ENCODE results near the gene EMILIN2. TPM values are rescaled to one million over a fixed set of nuclear protein-coding genes. Genes with fewer than 3 reads are reported as not detected.

The EMILIN2 gene
- total and polyA plus RNA-seq, 8 donors, result 2.0 to 120 (median 5.7) TPM

- Histone ChIP-seq H3K27me3 (no peaks in the 10 kb centered on the region), H3K4me3 (no peak overlapping the region), H3K9me3 (no peaks in the 10 kb centered on the region), H3K4me1 (peaks cover 33 to 83% (median 44%) of the 10 kb centered on the region in 4 donors), H3K36me3 (peaks cover 0 to 19% (median 18%) of the 10 kb centered on the region in 4 donors), H3K27ac (peak overlapping the region in 4 of 5 donors; percentile 54 to 84 (median 66))
- no peak for DNase-seq
- TF ChIP-seq POLR2AphosphoS5 (IDR thresholded peaks at IDR 0.05) (no peak), POLR2A (IDR thresholded peaks at IDR 0.05) (no peak), CTCF (IDR thresholded peaks at IDR 0.05) (no peak), EP300 (IDR thresholded peaks at IDR 0.05) (no peak)
- intact Hi-C loops (cut with DNase I; ENCODE audit: low total_unique reads), result no loop called here
- WGBS, 5 donors, result 22 to 45% (median 36%) methylated on average over 2 of the region's 2 CpGs
Measured at GRCh38 chr18:2959341-2959740, 112.5 kb downstream of the EMILIN2 start.

GRCh38 chr18:2960983-2961696 lies 114.3 kb downstream of the EMILIN2 start:
- DNase-seq, result no peak
- Histone ChIP-seq H3K4me3 (peak overlapping the region in 1 of 4 donors; percentile 1), H3K4me1 (peaks cover 33 to 77% (median 41%) of the 10 kb centered on the region in 4 donors), H3K27me3 (no peaks in the 10 kb centered on the region), H3K27ac (peak overlapping the region; percentile 13 to 84 (median 57)), H3K9me3 (no peaks in the 10 kb centered on the region), H3K36me3 (peaks cover 0 to 7% (median 1%) of the 10 kb centered on the region in 4 donors)
- 61 to 79% (median 73%) methylated on average over 7 of the region's 7 CpGs for WGBS, 5 donors
- intact Hi-C loops (cut with DNase I; ENCODE audit: low total_unique reads), result no loop called here
- TF ChIP-seq POLR2AphosphoS5 (IDR thresholded peaks at IDR 0.05) (no peak), POLR2A (IDR thresholded peaks at IDR 0.05) (no peak), EP300 (IDR thresholded peaks at IDR 0.05) (no peak), CTCF (IDR thresholded peaks at IDR 0.05) (no peak)

- peaks cover 33 to 79% (median 44%) of the 10 kb centered on the region in 4 donors for H3K4me1 ChIP-seq
Measured at GRCh38 chr18:2961821-2962220, 115.0 kb downstream of the EMILIN2 start.

GRCh38 chr18:2963048-2963447 lies 116.2 kb downstream of the EMILIN2 start:
- Histone ChIP-seq H3K9me3 (no peaks in the 10 kb centered on the region), H3K36me3 (no peaks in the 10 kb centered on the region), H3K4me3 (no peak overlapping the region), H3K4me1 (peaks cover 36 to 82% (median 51%) of the 10 kb centered on the region in 4 donors), H3K27me3 (no peaks in the 10 kb centered on the region), H3K27ac (peak overlapping the region in 2 of 5 donors; percentile 11 to 40)
- peak in 1 of 2 donors; percentile 58 for DNase-seq
- 71 to 78% (median 77%) methylated on average over 3 of the region's 3 CpGs for WGBS, 5 donors
- TF ChIP-seq CTCF (IDR thresholded peaks at IDR 0.05), result no peak
- TF ChIP-seq POLR2A (IDR thresholded peaks at IDR 0.05), result no peak
- no peak for TF ChIP-seq EP300 (IDR thresholded peaks at IDR 0.05)
- TF ChIP-seq POLR2AphosphoS5 (IDR thresholded peaks at IDR 0.05), result no peak
- intact Hi-C loops (cut with DNase I; ENCODE audit: low total_unique reads), result no loop called here

More at GRCh38 chr18:2961821-2962220, 115.0 kb downstream of the EMILIN2 start:
- TF ChIP-seq POLR2AphosphoS5 (IDR thresholded peaks at IDR 0.05), result no peak
- no peak for TF ChIP-seq POLR2A (IDR thresholded peaks at IDR 0.05)
- no peak for TF ChIP-seq CTCF (IDR thresholded peaks at IDR 0.05)
- no peak for TF ChIP-seq EP300 (IDR thresholded peaks at IDR 0.05)
- WGBS, 5 donors, result 44 to 53% (median 47%) methylated on average over 4 of the region's 4 CpGs
- no peaks in the 10 kb centered on the region for H3K9me3 ChIP-seq
- H3K4me3 ChIP-seq, result no peak overlapping the region
- intact Hi-C loops (cut with DNase I; ENCODE audit: low total_unique reads), result no loop called here
- H3K27me3 ChIP-seq, result no peaks in the 10 kb centered on the region
- DNase-seq, result no peak
- peaks cover 0 to 7% (median 0%) of the 10 kb centered on the region in 4 donors for H3K36me3 ChIP-seq
- H3K27ac ChIP-seq, result peak overlapping the region; percentile 1 to 84 (median 57)
